ENCODE measurements around the gene NRP1. TPM values are rescaled to one million over a fixed set of nuclear protein-coding genes. Genes with fewer than 3 reads are reported as not detected.
A peak's percentile ranks its signal among the peaks of the same experiment; 100 is the strongest.

The NRP1 gene
- polyA plus RNA-seq, 3 donors, result 149 to 166 (median 158) TPM

DNA sequence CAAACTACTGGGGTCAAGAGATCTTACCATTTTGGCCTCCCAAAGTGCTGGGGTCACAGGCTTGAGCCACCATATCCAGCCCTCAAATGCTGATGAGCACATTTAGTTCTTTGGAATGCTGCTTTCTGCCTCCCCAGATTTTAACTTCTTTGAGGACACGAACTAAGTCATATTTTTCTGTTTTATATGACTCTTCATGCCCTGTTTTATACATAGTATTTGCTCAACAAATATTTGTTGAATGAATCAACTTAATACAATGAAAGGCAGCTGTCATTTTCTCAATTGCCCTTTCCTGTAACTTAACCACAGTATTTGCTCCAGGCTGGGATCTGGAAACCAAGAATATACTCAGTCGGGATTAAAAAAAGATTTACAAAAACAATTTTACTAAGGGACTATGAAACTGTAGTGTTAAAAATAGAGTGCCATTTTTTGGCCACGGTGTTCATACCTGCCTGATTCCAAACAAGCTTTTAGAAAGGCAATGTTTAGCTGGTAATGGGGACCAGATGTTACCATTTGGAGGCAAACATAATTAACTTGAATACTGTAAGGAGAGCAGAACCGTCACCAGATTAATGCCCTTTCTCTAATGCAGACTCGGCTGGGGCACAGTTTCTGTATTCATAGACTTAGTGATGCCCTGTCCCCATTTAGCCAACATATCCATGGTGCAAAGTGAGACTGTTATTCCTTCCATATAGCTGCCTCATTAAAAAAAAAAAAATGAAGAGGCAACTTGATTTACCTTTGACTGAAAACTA lies 117.6 kb downstream of the NRP1 start:
- no peak for DNase-seq

DNA sequence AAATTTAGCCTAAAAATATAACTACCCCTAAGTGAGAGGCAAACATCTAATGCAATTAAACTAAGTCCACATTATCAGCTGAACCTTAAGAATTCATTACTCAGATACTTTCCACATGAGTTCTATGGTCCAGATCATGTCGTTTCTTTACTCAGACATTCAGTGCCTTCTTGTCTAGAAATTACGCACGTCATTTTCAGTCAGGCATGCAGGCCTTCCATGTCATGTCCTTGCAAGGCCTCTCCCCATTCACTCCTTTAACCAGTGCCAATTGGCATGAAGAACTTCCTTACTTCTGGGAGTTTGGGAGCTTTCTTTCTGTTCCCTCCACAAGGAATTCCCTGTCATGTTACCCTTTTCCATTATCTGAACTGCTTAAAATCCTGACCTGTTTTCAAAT lies 118.8 kb downstream of the NRP1 start:
- DNase-seq, result no peak

DNA sequence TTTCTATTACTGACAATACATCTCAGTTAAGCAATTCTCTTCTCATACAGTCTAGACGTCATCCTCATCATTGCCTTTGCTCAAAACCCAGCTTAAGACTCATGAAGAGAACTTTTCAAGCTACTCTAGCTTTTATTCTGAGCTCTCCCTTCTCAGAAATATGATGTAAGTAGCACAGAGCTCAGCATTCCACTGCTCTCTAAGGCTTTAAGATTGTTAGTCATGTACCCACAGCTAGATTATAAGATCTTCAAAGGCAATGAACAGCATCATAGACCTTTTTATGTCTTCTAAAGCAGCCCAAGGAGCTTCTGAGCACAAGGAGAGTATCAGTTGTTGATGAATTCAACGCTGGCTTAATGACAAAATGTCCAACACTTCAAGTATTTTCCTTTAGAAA lies 119.3 kb downstream of the NRP1 start:
- no peak for DNase-seq

DNA sequence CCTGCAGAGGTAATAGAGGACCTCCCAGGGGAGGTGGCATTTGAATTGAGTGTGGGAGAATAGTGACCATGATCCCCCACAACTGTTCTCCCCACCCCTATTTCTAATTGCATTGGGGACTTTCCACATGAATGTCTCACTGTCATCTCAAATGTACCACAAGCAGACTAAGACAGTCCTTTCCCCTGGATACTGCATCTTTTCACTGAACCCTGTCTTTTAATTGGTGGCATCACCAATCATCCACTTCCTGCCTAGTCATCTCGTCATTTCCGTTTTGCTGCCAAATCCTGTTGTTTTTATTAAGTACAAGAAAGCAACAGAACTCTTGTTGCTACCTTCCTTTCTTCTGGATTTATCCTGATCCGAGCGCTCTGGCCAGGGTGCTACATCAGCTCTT lies 120.3 kb downstream of the NRP1 start:
- DNase-seq, result no peak

DNA sequence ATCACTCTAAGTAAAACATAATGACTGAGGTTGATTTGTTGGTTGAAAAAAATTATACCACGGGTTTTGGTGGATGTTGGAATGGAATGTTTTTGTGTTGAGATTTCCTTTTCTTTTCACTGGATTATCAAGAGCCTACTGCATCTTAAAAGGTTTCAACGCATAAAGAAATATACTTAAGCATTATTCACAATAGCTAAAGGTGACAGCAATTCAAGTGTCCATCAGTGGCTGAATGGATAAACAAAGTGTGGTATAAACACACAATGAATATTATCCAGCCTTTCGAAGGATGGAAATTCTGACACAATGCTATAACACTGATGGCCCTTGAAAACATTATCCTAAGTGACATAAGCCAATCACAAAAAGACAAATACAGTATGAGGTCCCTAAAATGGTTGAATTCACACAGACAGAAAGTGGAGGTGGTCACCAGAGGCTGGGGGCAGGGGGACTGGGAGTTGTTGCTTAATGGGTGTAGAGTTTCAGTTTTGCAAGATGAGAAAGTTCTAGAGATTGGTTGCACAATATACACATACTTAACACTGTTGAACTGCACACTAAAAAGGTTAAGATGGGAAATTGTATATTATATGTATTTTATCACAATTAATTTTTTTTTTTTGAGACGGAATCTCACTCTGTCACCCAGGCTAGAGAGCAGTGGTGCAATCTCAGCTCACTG lies 122.3 kb downstream of the NRP1 start:
- DNase-seq, result no peak

DNA sequence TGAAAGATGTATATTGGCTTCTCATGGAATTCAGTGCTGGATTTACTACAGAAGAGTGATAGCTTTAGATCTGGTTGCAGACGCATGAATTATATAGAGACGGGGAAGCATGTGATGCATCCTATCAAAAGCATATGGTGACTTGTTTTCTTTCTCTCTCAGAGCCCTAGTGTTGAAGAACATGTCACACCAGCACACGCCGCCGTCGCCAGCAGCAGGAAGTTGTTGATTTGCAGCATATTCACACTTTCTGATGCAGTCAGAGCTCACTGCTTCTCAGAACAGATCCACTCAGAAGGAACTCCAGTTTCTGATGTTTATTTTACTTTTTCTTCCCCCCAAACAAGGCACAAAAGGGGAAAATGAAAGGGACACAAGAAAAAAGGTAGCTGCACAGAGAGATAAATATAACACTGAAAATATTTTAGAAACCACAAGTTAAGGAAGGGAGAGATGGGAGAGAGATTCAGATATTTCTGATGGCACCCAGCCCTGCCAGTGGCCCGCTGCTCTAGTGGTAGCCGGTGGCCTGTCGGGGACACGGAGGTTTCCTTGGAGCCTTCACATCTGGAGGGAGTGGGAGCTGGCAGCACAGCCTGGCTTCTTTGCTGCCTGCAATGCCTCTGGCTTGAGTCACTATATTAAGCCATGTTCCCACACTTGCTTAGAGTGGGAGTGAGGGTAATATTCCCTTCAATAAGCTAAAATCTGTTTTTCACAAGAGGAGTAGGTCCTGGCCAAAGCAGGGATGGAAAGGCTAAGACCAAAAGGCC lies 123.2 kb downstream of the NRP1 start:
- DNase-seq, result no peak

DNA sequence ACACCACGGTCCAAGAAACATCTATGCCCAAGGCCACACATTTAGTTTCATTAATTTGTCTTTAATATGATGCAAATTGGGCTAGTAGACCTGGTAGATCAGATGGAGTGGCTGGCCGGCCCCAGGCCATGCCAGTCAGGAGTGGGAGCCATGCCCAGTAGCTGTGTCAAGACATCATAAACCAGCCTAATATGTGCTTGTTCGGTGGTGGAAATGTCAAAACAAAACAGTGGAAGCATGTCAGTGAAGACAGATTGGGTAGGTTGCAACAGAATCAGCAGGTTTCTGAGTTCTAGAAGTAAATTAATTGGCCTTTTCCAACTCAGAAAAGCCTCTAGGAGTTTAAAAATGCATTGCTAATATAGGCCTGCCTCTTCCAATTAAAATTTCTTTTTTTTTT lies 124.7 kb downstream of the NRP1 start:
- DNase-seq, result no peak

DNA sequence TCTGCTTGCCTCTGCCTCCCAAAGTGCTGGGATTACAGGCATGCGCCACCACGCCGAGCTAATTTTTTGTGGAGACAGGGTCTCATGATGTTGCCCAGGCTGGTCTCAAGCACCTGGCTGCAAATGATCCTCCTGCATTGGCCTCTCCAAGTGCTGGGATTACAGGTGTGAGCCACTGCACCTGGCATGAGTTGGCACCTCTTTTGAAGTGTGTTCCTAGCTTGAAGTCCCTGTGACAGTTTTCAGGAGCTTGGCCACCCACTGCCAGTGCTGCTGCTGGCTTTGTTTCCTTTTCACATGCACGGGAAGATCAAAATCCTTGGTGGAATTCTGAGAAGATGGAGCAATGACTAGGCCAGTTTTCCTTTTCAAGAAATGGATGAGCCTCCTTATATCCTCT lies 126.3 kb downstream of the NRP1 start:
- DNase-seq, result no peak

DNA sequence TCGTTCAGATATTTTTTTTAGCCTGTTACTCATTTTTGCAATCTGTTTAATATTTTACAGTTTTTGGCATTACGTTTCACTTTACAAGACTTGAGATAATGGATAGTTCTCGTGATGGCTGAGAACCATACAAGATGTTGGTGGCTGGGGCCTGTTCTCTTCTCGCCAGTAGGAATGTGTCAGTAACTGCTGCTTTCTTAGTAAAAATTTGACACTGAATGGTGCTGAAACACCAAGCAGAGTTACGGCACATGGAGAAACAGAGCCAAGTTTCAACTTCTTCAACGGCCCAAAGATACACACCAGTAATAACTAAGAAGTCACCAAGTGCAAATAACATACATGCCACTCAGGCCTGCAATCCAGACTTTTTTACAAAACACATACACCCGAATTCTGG lies 130.4 kb downstream of the NRP1 start:
- no peak for DNase-seq

DNA sequence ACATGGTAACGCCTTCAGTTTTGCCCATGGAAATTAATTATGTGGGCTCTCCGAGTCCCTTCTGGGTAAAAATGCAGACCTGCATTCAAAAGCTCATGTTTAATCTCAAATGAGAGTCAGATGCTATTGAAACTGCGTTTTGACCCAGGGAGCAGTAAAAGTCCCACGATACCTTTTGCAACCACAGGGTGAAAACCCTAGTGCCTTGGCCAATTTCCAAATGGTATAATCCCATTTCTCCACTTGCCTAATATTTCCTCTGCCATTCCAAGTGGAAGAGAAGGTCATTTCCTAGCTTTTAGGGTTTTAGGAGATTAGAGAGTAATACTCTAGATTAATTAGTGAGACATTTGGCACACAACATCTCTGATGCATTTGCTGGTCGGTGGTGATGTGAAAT lies 132.5 kb downstream of the NRP1 start:
- DNase-seq, result no peak

DNA sequence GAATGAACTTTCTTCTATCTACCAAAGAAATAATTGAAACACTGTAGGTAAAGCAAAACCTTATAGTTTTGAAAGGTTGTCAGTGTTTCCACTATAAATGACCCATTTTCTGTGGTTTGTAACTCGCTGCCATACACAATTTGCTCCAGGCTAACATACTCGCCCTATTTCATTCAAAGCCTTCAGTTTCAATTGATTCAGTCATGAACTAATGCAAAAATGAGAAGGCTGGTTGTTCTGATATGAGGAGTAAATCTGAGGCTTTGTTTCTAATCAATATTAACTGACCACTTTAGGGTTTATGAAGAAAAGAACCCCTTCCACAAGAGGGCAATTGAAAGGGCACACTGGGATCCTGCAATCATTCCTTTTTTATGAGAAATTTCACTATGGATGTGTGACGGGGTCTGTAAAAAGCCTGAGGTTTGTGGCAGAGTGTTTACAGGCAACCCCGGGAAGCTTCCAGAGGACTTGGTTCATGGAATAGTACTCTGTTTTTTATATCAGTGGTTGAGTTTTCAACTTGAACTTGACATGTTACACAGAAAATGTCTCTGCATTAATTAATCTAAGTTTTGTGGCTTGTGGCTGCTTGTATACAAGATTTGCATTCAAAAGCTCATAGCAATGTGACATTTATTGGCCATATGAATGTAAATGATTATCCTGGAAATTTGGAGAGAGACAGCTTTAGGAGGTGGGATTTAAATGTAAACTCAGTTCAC lies 133.2 kb downstream of the NRP1 start:
- DNase-seq, result no peak

DNA sequence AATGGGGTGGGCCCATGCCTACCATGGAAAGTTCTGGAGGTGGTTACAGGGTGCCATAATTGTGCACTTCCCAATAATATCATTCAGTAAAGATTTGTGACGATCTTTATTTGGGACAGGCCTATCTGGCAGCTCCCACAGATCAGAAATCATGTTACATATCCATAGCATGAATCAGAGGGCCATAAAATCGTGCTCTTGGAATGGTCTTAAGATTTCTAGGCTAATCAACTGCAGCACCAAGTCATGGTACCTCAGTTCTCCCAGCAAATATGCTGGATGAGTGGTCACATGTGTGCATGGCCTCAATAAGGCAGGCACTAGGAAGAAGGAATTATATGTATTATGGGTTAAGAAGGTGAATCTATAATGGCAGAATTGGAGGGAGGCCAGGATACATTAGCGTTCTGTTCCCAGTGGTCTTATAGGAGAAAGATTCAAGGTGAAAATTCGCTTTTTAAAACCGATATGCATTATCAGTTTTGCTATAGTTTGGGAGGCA lies 134.7 kb downstream of the NRP1 start:
- no peak for DNase-seq

DNA sequence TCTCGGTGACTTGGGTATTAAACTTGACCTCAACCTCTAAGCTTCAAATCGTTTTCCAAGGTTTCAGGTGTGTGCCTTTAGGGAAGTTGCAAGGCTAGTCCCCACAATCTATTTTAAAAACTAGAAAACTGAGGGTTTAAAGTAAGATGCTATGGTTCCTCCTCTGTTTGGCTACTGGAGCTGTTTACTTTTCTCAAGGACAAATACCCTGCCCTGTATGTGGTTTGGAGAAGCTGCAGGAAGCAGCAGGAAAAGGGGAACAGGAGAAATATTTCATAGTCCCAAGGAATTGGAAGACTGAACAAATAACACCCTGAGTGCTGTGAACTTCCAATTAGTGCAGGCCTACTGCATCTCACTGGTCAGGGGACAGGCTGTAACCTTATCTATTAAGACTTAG lies 135.9 kb downstream of the NRP1 start:
- DNase-seq, result no peak

DNA sequence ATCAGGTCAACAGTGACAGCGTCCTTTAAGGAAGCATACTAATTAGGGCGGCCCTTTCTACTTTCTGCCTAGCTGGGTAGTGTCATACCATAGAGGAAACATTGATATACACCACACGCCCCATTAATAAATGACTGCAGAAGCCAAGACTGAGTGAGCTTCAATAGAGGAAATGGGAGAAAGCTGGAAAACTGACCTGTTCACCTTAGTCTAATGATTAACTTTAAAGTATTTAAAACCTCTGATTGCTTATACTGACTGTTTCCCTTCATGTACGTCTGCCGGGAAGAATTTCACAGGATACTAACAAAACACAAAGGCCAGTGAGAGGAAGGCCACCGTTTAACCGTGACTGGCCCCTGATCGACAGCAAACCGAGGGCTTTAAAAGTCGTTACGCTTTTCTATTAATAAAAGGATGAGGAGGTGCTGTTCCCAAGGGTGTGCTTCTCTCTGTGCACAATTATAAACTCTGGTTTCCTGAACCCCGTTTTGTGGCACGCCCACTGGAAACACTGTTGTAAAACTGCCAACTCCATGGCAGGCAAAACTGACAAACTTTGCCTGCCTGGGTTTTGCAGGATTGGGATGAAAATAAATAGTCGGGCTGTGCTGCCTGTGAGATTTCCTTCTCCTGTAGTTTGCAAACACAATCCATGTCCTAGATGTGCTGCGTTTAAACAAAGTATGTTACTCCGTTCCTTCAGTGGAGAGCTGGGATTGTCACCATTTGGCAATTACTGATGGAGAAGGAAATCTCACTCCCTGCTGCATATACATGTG lies 137.6 kb downstream of the NRP1 start:
- peak; percentile 82 for DNase-seq

DNA sequence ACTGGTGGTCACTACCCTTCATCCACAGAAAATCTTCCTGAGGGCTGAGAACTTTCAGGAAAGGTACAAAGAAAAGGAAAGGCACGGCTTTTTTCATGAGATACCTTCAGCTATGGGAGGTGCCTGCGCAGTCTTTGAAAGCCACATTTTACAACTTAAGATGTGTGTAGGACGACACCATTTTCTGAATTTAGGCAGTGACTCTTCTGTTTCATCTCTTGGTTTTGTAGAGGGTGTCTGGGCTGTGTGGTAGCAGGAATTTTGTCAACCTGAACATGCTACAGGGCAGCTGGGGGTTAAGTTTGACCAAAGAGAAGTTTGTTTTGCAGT lies 138.1 kb downstream of the NRP1 start:
- no peak for DNase-seq

DNA sequence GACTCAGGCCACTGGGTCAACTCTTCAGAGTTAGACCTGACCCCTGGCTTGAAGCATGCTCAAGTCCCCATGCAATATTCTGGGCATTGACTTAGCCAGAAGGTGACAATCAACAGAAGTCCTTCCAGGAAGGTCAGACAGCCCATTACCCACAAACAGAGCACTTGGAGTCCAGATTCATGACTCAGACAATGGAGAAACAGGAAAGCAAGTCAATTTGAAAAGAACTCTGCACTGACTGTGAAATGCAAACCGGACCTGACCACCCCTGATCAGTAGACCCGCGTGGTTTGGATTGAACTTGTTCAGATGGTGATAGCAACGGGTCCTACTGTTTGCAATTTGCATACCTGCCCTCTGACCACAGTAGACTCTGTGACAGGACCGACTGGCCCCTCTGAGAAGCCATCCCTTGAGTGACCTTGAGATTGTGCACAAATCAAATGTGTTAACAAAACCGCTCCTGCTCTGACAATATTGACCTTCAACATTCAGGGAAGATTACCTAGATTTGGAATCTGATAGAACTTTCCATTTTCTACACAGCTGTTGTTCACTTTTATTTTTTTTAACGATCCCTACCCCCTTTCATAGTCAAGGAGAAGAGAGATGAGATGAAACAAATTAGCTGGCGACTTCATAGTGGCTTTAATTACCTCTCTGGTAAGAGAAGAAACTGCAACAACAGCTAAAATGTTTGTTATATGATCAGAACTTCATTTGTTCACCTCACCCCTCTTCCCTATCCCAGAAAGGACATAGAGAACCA lies 138.7 kb downstream of the NRP1 start:
- DNase-seq, result no peak

DNA sequence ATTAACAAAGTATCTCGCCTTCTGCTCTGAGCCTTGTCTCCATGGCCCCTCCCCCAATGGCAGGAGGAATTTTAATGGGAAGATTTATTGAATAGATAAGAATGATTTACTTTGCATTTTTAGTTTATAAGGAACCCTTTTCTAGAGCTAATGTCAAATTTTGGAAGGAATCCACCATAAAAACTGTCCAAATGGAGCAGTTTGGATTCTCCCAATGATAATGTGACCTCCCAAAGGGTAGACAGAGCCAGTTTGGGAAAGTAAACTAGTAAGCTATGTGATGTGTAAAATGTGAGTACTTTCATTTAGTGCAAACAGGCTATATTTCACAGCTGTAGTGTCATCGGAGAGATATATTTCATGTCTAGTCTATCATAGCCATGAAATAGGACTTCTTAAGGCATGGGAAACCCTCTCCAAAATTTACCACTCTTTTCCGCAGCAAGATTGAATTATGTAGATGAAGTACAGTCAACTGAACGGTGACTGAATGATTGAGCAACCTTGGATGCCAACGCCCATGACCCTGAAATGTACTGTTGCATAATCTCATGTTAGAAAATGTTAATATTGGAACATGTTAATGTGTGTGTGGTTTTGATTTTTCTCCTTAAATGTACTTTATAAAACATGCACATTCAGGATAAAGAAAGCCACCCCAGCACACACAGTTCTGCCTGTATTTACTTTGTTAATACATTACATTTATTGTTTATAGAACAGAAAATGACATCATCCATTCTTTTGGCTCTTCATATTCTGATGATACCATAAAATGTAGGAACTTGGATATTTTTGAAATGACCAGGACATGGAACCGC lies 140.6 kb downstream of the NRP1 start:
- no peak for DNase-seq

DNA sequence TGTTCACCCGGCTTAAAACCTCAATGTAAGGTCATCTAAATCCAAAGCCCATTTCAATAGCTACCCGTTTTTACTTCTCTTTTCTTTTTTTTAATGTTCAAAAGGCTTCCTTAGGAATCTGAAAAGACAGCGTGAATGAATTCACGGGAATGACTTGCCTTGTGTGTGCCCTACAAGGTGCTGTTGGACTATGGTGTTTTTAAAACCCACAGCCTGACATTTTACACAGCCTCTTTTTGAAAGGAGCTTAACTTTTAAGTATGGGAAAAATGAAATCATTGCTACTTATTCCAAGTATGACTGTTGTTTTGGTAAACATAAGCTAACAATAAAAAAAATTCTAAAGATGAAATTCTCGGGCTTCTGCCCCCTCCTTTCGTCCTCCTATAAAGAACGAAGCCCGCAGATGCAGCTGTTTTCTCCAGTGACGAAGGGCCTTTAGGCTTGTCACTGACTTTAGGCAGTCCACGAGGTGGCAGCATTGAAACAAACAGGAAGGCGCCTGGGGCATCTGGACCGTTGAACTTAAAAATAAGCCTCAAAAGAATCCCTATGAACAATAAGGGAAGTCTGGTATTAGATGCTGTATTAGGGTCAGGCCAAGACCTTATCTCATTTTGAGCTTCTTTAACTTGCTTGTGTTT lies 141.3 kb downstream of the NRP1 start:
- peak; percentile 90 for DNase-seq

DNA sequence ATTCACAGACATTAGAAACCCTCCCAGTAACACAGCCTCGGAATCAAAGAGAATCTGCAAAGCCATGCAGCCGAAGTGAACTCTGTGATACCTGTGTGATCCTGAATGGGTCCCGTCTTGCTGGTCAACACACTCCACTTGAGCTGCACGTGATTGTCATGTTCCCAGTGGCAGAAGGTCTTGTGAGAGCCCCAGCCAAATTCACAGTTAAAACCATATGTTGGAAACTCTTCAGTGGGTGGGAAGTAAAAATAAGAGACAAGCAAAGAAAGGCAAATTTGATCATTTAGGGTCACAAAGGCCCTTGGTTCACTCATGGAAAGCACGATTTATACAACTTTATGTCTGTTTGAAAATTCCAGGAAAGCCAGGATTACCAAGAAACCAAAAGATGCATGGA lies 142.3 kb downstream of the NRP1 start:
- no peak for DNase-seq

All from renal pelvis (tissue), 4 donors.